Activated T-helper 9 cell treated with anti-CD3 and anti-CD28 coated beads, Interleukin-2, amount 50 U/mL, for 16 hours (primary cell): ENCODE data around the gene FGF18.
"Not testable (repeated sequence)": the region's sequence is repeated elsewhere in the genome, so short reads cannot be mapped to it uniquely, and the experiment has no call there.

Experiments used
- DNase-seq: peaks from one replicate; pipeline ENCODE4 v3.0.0-alpha.2; 2020; ENCODE audit warnings: low read depth

FGF18 gene, protein sequence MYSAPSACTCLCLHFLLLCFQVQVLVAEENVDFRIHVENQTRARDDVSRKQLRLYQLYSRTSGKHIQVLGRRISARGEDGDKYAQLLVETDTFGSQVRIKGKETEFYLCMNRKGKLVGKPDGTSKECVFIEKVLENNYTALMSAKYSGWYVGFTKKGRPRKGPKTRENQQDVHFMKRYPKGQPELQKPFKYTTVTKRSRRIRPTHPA

GRCh38 chr5:171418982-171419687, at the start of gene FGF18:
Gene FGF18 (plus strand): TSS chr5:171419647. CDS start chr5:171420200, 553 bp downstream.
- no peak for DNase-seq

- no peak for DNase-seq
These were observed 49.5 kb upstream of the FGF18 start for GRCh38 chr5:171369898-171370297.

GRCh38 chr5:171370881-171371280, 48.6 kb upstream of the FGF18 start:
- DNase-seq = not testable (repeated sequence)

DNA sequence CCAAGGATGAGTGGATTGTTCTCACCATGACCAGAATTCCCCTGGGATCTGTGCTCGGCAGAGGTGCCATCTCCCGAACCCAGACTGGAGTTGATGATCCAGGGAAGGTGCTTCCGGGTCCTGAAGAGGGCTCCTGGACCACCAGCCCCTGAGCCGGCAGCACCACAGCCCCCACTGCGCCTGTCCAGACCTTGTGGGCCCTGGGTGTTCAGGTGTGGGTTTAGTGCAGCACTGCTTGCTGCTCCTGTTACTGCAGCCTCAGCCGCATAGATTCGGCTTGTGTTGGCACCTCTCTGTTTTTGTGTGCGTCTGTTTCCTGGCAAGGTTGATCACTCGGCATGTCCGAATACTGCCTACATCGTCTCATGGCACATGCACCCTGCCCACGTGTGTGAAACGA, 48.1 kb upstream of the FGF18 start:
- DNase-seq = no peak

GRCh38 chr5:171379961-171380360, 39.5 kb upstream of the FGF18 start:
- no peak for DNase-seq

DNA sequence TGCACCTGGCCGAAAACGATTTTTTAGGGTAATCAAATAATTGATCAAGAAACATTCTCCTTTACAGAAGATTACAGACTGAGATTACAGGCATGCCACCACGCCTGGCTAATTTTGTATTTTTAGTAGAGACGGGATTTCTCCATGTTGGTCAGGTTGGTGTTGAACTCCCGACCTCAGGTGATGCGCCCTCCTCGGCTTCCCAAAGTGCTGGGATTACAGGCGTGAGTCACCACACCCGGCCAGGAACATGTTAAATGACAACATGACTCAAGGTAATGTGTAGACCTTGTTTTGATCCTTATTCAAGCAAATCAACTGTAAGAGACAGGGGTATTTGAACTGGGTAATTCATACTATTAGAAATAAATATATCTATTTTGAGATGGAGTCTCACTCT, 35.0 kb upstream of the FGF18 start:
- not testable (repeated sequence) for DNase-seq

DNA sequence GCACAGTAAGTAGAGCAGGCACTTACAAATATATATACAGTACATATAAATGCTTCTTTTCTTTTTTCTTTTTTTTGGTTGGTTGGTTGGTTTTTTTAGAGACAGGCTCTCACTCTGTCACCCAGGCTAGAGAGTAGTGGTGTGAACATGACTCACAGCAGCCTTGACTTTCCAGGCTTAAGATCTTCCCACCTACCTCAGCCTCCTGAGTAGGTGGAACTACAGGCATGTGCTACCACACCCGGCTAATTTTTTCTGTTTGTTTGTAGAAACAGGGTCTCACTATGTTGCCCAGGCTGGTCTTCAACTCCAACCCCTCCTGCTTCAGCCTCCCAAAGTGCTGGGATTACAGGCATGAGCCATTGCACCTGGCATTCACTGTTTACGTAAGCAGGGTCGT, 34.4 kb upstream of the FGF18 start:
- DNase-seq = not testable (repeated sequence)

DNA sequence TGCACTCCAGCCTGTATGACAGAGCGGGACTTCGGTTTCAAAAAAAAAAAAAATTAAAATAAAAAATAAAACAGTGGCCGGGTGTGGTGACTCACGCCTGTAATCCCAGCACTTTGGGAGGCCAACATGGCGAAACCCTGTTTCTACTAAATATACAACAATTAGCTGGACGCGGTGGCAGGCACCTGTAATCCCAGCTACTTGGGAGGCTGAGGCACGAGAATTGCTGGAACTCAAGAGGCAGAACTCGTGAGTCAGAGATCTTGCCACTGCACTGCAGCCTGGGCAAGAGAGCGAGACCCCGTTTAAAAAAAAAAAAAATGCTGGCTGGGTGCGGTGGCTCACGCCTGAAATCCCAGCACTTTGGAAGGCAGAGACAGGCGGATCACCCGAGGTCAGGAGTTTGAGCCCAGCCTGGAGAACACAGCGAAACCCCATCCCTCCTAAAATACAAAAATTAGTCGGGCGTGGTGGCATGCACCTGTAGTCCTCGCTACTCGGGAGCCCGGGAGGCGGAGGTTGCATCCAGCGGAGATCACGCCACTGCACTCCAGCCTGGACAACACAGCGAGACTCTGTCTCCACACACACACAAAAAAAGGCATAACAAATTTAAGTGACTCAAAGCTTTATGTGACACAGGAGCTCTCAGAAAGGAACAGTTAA, 33.3 kb upstream of the FGF18 start:
- DNase-seq = no peak

- no peak for DNase-seq
These were observed 32.5 kb upstream of the FGF18 start for GRCh38 chr5:171386861-171387344.

GRCh38 chr5:171387345-171387969, 32.0 kb upstream of the FGF18 start, which contains the start of gene NPM1:
Gene NPM1 (plus strand): TSS chr5:171387849. CDS start chr5:171387949, 100 bp downstream.
- DNase-seq = peak; percentile 97

GRCh38 chr5:171387970-171388815, 31.3 kb upstream of the FGF18 start:
- DNase-seq = peak; percentile 72

GRCh38 chr5:171388816-171389168, 30.7 kb upstream of the FGF18 start:
- peak; percentile 27 for DNase-seq

GRCh38 chr5:171390883-171391677, 28.4 kb upstream of the FGF18 start:
- DNase-seq = no peak

- DNase-seq = no peak
These were observed 27.4 kb upstream of the FGF18 start for GRCh38 chr5:171391996-171392577.

DNA sequence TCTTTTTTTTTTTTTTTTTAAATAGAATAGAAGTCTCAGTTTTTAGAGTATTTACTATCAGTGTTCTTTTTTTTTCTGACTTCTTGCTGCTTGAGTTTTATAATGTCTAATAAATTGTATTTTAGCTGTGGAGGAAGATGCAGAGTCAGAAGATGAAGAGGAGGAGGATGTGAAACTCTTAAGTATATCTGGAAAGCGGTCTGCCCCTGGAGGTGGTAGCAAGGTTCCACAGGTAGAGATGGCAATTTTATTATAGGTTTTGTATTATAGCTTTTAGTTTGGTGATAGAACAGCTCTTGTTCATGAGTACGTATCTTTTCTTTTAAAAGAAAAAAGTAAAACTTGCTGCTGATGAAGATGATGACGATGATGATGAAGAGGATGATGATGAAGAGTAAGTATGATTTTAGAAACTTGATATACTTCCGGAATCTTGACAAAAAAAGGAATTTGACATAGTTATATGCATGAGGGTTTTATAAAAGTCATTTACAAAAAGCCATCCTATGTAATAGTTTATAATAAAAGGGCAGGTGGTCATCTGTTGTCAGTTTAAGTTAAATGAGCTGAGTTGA, 26.8 kb upstream of the FGF18 start:
- no peak for DNase-seq

GRCh38 chr5:171395042-171395441, 24.4 kb upstream of the FGF18 start:
- no peak for DNase-seq

- DNase-seq = not testable (repeated sequence)
These were observed 22.9 kb upstream of the FGF18 start for GRCh38 chr5:171396583-171396982.

- DNase-seq = no peak
These were observed 22.3 kb upstream of the FGF18 start for GRCh38 chr5:171397190-171397589.

DNA sequence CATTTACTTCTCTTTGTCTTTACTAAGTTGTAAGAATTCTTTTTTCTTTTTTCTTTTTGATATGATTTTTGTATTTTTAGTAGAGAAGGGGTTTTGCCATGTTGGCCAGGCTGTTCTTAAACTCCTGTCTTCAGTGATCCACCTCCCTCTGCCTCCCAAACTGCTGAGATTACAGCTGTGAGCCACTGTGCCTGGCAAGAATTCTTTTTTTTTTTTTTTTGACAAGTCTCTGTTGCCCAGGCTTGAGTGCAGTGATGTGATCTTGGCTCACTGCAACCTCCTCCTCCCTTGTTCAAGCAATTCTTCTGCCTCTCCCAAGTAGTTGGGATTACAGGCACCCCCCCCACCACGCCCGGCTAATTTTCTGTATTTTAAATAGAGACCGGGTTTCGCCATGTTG, 21.8 kb upstream of the FGF18 start:
- no peak for DNase-seq

DNA sequence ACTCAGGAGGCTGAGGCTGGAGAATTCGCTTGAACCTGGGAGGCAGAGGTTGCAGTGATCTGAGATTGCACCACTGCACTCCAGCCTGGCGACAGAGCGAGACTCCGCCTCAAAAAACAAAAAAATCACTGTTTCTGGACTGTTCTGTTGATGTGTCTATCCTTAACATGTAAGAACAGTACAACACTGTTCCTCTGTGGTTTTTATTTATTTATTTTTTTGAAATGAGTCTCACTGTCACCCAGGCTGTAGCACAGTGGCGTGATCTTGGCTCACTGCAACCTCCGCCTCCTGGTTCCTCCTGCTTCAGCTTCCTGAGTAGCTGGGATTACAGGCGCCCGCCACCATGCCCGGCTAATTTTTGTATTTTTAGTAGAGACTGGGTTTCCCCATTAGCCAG, 20.8 kb upstream of the FGF18 start:
- not testable (repeated sequence) for DNase-seq
